HG03039 (cell line): ENCODE results near the gene FITM1.
A peak's percentile ranks its signal among the peaks of the same experiment; 100 is the strongest.

ENCODE experiments used
- ATAC-seq: cut with Tn5 transposase; IDR thresholded peaks from one replicate; pipeline ENCODE4 v1.9.1; 2021; ENCODE audit warnings: mild to moderate bottlenecking, moderate library complexity; ENCODE audit not compliant: unreplicated experiment

The FITM1 gene

DNA sequence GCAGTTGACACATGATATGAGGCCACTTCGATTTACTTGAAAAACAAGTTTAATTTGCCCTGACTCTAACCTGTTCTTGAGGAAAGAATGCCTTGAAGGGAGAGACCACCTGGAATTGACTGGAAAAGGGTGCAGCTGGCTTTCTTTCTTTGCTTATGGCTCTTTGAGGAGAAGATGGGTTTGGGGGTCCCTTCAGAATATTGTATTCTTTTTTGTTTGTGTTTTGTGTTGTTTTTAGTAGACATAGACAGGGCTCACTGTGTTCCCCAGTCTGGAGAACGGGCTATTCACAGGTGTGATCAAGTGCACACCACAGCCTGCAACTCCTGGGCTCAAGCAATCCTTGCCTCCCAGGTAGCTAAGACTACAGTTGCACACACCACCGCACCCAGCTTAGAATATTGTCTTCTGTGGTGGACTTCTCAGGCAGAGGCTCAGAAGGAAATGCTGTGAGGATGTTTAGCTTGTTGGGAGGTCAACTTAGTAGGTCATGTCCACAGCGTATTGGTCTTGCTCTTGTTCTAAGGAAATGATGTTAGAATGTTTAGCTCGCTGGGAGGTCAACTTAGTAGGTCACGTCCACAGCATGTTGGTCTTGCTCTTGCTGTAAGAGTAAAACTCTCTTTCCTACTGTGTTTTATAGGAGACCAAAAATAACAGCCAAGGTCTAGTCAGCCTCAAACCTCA, 14.2 kb upstream of the FITM1 start:
- ATAC-seq: no peak

DNA sequence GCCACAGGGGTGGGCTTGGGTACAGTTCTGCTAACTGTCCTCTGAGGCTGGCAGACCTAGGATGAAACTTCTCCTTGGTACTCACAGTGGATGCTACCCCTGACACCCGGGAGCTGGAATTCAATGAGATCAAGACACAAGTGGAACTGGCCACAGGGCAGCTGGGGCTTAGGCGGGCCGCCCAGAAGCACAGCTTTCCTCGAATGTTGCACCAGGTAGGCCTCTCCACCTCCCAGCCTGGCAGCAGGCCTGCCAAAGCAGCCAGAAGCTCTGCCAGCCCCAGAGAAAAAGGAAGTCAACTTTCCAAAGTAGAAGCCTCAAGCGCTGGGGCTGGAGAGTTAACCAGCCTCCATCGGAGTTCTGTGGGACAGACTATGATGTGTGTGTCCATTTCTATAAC, 13.3 kb upstream of the FITM1 start:
- ATAC-seq: no peak

DNA sequence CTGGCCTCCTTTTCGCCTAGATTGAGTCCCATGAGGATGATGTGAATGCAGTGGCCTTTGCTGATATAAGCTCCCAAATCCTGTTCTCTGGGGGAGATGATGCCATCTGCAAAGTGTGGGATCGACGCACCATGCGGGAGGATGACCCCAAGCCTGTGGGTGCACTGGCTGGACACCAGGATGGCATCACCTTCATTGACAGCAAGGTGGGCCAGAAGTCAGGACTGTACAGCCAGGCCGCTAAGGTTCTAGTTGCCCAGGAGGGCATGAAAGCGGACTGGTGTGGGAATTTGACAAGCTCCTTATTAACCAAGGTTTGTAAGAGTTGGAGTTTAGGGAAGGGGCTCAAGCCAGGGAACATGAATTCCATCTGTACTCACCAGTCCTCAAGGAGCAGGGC, 10.8 kb upstream of the FITM1 start:
- no peak for ATAC-seq

DNA sequence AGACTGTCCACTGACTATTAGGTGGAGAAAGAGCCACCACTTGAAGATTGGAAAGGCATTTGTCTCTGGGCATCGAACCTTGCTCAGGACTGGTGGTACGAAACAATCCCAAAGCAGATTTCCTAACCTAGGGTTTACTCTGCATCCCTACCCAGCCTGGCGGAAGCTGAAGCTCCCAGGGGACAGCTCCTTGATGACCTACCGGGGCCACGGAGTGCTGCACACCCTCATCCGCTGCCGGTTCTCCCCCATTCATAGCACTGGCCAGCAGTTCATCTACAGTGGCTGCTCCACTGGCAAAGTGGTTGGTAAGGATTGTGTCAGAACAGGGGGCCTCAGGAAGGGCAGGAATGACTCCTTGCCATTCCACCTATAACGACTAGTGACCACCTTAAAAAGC, 9.2 kb upstream of the FITM1 start:
- no peak for ATAC-seq

DNA sequence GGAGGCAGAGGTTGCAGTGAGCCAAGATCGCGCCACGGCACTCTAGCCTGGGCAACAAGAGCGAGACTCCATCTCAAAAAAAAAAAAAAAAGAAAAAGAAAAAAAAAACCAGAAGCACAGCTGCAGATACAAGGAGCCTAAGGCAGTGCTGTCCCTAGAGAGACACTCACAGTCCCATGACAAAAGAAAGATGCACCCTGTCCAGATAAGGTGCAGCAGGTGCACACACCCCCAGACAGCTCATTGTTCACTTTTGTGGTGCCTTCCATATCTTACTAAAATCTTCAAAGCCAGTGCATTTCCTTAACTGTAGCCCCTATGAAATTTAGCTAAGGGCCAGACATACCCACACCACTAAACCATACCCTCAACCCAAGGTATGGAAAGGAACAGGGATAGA, 8.0 kb upstream of the FITM1 start:
- no peak for ATAC-seq

DNA sequence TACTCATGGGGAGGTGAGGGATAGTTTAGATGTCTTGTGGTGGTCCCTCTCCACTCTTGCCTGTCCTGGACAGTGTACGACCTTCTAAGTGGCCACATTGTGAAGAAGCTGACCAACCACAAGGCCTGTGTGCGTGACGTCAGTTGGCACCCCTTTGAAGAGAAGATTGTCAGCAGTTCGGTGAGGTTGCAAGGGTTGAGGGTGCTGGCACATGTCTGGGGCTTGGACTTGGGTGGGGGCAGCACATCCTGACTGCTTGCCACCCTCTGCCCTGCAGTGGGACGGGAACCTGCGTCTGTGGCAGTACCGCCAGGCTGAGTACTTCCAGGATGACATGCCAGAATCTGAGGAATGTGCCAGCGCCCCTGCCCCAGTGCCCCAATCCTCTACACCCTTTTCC, 7.6 kb upstream of the FITM1 start:
- ATAC-seq: no peak

DNA sequence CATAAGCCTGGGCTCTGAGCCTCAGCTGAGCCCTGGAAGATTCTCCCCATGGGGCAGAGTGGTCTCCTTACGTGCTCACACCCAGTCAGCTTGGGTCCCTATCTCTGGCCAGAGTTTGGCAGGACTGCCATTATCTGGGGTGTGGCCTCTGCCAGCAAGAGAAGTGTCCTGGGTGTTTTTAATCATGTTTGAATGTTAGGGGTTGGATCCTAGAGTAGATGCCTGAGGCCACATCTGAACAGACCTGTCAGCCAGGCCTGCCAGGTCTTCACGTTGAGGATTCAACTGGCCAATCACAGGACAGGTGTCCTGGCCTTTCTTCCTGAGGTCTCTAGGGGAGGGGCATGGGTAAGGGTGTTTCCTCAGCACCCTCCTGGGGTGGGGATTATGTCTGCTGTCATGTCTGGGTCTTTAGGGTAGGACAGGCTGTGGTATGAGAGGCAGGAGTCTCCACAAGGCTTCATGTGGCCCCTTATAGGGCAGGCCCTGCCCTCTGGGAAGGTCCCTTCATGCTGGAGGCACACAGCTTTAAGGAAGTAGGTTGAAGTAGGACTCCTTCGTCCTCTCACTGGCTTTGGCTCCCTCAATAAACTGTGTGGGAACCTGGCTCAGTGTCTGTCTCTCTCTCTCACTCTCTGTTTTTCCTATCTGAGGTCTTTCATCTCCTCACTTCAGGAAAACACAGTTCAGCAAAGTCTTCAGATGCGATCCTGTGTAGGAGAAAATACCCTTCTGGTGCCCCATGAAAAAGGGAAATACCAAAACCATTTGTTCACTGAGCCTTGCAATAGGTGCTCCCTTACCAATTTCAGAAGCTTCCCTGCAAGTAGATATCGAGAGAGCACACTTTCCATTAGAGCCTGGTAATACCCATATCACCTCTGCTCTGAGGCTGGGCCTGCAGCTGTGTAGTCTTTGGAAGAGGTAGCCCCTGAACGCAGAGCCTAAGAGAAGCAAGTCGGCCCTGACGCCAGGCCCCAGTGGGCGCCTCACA, 6.7 kb upstream of the FITM1 start:
- peak; percentile 47 for ATAC-seq

DNA sequence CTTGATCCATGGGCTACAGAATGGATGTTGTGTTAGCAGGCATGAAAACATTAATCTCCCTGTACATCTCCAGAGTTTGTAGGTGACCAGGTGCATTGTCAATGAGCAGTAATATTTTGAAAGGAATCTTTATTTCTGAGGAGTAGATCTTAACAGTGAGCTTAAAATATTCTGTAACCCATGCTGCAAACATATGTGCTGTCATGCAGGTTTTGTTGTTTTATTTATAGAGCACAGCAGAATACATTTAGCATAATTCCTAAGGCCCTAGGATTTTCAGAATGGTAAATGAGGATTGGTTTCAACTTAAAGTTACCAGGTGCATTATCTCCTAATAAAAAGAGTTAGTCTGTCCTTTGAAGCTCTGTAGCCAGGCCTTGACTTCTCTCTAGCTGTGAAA, 3.5 kb upstream of the FITM1 start:
- ATAC-seq: no peak

DNA sequence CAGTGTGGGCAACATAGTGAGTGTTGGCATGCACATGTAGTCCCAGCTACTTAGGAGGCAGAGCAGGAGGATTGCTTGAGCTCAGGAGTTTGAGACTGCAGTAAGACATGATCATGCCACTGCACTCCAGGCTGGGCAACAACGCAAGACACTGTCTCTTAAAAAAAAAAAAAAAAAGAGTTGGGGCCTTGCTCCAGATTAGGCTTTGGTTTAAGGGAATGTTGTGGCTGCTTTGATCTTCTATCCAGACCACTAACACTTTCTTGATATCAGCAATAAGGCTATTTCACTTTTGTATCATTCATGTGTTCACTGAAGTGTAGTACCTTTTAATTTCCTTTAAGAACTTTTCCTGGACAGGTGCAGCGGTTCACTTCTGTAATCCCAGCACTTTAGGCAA, 2.8 kb upstream of the FITM1 start:
- ATAC-seq: no peak

DNA sequence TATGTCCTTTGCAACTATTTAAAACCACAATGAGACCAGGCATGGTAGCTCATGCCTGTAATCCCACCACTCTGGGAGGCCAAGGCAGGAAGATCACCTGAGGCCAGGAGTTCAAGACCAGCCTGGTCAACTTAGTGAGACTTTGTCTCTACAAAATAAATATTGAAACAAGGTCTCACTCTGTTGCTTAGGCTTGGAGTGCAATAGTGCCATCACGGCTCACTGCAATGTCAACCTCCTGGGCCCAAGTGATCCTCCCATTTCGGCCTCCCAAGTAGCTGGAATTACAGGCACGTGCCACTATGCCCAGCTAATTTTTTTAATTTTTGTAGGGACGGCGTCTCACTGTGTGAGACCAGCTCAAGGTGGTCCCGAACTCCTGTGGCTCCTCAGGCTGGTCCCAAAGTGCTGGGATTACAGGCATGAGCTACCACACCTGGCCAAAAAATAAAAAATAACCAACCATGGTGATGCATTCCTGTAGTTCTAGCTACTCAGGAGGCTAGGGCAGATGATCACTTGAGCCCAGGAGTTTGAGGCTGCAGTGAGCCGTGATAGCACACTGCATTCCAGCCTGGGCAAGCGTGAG, 955 bp upstream of the FITM1 start:
- no peak for ATAC-seq

DNA sequence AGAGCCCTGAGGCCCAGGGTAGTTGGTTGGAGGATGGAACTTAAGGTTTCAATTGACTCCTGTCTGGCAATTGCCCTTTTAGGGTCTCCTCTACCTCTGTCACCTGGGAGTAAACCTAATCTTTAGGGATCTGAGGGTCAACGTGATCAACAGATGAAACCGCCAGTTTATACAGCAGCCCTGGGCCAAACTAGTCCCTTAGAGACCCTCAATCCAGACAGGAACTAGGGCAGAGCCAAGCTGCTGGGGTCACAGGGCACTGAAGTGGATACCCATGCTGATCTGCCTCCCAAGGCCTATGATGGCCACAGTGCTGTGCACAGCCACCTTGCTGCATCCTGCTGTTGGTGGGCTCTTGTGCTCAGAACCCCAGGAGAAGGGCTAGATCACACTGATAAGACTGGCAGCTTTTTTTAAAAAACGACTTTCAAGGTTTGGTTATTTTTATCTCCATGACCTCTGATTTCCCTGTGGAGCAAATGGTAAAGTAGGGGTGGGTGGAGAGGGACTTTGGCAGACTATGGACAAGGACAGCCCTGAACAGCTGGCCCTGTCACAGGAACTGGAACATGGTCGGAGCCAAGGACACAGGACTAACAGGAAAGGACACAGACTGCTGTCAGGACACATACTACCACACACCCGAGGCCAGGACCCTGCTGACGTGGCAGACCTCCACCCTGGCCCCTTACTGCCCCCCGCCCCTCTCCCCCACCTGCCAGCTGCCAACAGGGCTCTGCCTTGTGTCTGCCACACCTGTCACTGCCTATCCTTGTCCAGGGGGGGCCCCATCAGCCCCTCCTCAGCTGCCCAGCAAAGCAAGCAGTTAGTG, 474 bp downstream of the FITM1 start:
- no peak for ATAC-seq

DNA sequence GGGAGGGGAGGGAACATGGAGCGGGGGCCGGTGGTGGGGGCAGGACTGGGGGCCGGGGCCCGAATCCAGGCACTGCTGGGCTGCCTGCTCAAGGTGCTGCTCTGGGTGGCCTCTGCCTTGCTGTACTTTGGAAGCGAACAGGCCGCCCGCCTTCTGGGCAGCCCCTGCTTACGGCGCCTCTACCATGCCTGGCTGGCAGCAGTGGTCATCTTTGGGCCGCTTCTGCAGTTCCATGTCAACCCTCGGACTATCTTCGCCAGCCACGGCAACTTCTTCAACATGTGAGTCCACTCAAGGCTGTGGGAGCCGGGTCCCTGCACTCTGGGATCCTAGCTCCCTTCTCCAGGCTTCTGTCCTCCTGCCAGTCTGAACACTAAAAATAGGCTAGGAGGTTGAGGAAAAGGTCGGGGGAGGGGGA, 1.1 kb downstream of the FITM1 start:
- ATAC-seq: no peak

DNA sequence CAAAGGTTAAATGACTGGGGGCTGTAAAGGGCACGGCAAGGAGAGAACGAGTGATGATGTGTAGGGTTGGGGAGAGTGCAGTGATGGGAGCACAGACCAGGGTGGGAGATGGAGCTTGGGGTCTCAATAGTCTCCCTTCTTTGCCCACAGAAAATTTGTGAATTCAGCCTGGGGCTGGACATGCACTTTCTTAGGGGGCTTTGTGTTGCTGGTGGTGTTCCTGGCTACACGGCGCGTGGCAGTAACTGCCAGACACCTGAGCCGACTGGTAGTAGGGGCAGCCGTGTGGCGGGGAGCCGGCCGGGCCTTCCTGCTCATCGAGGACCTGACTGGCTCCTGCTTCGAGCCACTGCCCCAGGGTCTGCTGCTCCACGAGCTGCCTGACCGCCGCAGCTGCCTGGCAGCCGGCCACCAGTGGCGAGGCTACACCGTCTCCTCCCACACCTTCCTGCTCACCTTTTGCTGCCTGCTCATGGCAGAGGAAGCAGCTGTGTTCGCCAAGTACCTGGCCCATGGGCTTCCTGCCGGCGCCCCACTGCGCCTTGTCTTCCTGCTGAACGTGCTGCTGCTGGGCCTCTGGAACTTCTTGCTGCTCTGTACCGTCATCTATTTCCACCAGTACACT, 1.7 kb downstream of the FITM1 start:
- no peak for ATAC-seq

DNA sequence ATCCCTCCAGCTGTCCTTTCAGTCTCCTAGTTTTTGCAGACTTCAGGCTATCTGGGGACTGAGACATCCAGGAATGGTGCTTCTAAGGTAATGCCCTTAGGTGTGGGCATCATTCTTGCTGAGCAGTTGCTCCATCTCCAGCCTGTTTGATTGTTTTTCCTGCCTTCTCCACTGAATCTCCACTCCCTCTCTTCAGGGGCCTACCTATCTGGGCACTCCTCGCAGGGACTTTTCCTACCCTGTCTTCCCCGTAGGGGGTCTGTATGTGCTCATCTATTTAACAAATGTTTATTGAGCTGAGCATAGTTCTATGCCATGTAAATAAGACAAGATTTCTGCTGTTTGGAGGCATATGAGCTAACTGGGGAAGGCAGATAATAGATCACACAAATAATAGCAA, 2.5 kb downstream of the FITM1 start:
- no peak for ATAC-seq

DNA sequence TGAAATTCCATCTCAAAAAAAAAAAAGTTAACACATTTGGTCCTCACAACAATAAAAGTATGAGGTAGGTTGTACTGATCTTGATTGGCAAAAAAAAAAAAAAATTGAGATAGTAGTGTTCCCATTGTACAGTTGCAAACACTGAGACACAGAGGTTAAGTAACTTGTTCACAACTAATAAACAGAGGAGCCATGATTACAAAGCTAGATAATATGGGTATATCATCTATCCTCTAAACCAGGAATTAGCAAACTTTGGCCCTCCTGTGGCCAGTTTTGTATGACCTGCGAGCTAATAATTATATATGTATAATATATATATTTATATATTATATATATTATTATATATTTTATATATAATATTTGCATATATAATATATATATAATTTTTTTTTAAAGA, 3.3 kb downstream of the FITM1 start:
- ATAC-seq: no peak

DNA sequence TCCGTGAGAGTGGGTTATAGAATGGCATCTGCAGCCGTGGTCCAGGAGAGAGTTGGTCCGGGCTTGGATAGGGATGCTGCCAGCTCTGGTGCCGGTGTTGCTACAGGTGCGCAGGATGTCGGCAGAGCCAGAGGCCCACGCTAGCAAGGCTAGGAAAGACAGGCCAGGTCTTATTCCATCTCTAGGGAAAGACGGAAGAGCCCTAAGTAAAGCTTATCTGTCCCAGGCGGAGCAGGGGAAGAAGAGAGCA, 5.0 kb downstream of the FITM1 start:
- no peak for ATAC-seq

DNA sequence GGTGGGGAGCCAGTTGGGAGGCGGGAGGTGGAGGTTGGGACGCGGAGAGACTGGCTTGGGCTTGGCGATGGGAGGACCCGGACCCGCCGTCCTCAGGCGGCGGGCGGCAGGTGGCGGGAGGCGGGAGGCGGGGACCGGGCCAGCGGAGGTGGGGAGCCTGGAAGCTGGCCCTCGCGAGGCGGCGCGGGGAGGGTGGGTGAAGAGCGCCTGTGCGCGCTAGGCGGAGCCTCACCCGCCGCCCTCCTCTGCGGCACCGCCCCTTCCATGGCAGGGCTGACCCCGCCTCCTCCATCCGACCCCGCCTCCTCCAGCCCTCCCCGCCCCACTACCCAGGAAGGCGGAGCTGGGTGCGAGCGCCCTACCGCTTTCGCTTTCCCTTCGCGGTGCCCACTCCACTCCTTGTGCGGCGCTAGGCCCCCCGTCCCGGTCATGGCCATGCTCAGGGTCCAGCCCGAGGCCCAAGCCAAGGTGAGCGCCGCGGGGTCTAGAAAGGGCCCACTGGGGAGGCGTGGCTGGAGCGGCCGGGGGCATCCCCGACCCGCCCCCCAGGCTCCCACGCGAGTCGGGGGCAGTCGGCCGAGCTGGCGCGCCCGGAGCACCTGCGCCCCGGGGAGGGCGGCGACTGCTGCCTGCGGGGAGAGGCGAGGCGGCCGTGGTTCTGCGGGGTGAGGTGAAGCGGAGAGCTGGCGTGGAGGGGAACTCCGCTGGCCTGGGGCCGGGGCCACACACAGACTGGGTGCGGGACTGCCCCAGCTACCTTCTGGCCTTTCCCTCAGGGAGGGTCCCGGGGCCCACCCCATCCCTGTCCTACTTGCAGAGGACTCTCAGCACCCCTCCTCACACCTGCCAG, 5.6 kb downstream of the FITM1 start, which contains the start of gene PSME1:
Gene PSME1 (plus strand): TSS at position 361 of the 850 bp plus-strand sequence. CDS start 69 bp downstream, at position 430.
- ATAC-seq: peak; percentile 81

DNA sequence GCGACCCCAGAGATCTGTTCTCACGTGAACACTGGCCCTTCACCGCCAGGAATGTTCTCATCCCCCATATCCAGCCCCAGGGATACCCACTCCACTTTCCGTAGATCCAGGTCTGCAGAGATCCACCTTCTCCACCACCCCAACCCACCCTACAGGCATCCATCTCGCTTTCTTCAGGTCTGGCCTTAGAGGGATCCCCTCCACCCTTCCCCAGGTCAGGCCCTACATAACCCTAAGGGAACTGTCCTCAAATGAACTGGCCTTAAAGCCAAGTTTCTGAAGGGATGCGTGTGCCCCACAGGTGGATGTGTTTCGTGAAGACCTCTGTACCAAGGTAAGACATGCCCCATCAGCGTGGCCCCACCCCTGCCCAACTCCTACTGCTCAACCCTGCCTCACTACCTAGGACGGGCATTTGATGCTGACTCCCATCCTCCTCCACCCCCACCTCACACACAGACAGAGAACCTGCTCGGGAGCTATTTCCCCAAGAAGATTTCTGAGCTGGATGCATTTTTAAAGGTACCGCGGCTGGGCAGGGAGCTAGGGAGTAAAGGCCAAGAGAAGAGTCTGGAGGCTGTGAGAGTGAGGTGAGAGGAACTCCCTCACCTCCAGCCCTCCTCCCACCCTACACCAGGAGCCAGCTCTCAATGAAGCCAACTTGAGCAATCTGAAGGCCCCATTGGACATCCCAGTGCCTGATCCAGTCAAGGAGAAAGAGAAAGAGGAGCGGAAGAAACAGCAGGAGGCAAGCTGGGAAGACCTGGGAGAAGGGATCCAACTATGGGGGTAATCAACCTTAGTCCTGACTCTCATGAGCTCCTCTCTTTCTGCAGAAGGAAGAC, 6.4 kb downstream of the FITM1 start:
- no peak for ATAC-seq
